Effector CD4-positive, alpha-beta T cell (primary cell): ENCODE data around the gene LCLAT1.

ENCODE experiments used
- DNase-seq: peaks from one replicate; pipeline ENCODE4 v3.0.0-alpha.2; 2020
- total RNA-seq: gene quantifications from one replicate; lab custom pipeline; 2026; lab: John Stamatoyannopoulos, UW

LCLAT1 gene
- total RNA-seq, result 22.9 reads per million, percentile 50 among the genes with 10 or more reads in this experiment

- DNase-seq, result peak; percentile 85
Measured at GRCh38 chr2:30447149-30448045, at the start of gene LCLAT1. TSS of gene LCLAT1 (plus strand) at chr2:30447246. CDS start at chr2:30525591, 78,345 bp downstream.

DNA sequence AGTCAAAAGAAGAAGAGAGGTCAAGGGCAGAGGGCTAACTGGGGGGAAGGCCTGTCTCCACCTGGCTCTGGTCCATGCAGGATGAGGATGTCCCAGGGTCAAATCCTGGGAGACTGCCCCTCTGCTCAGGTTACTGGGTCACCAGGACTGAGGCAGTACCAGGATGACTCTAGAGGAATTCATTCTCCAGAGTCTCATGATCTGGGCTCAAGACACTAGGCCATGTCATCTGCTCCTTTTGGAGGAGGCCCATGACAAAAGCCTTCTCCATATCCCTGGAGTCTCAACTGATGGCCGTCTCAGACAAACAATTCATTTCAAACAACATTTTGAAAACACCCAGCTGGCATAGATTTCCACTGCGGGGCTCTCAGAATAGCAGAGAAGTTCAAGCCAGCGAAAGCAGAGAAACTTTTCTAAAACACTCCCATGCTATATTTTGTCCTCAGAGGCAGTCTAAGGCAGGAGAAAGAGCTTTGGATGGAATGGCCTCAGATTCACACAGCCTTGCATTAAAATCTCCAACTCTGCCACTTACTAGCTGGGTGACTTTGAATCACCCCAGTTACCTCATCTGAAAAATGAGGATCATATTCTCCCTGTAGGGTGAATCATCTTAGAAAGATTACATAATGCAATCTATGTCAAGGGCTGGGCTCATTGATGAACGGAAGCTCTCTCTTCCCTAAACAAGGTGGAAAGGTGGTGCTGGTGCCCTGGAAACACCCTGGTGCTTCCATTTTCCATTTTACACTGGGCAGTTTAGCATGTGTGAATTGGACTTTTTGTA is 48.8 kb upstream of the LCLAT1 start:
- no peak for DNase-seq

- no peak for DNase-seq
Measured at GRCh38 chr2:30400151-30400954, 46.7 kb upstream of the LCLAT1 start.

DNA sequence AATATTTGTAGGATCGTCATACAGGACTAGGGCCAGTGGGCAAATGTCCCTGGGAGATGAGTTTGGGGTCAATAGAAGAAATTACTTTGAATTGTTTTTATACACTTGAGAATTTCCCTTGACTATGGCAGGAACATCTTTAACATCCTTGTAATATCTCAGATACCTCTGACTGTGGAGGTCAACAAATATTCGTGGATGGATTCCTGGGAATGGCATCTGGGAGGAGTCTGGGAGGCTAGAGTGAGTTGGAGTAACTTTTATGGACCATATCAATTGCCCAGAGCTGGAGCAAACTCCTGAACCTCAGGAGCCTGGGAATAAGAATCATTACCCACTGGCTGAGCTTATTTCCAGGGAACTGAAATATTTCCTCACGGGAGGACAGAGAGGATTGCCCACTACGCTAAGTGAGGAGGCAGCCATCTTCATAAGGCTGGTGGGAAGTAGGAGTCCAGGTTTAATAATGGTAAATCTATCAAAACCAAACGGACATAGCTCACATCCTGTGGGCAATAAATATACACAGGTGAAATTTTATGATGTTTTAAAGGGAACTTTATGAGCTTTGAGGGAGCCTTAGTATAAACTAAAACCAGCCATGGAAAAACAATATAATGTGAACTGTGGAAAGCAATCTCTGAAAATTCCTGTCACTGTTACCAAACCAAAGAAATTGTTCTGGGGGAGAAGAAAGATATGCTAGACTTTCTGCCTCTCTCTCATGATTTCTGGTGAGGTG is 44.4 kb upstream of the LCLAT1 start:
- DNase-seq, result no peak

GRCh38 chr2:30403592-30404312 is 43.3 kb upstream of the LCLAT1 start:
- no peak for DNase-seq

- DNase-seq, result no peak
Measured at GRCh38 chr2:30404319-30405259, 42.5 kb upstream of the LCLAT1 start.

DNA sequence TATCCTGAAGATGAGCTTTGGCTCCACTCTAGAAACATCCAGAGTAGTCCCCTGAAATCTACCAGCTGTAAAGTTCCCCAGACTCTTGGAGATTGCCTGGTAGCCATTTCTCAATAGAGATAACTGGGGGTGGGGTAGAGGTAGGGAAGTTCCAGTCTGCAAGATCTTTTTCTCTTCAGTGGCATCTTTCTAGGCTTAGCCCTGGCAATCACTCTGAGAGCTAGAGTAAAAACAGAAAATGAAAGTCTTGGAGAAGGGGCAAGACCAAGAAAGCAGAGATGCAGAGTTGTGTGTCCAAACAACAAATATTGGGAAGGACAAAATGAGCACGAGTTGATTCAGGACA is 41.8 kb upstream of the LCLAT1 start:
- DNase-seq, result no peak

GRCh38 chr2:30406853-30407252 is 40.2 kb upstream of the LCLAT1 start:
- no peak for DNase-seq

GRCh38 chr2:30408961-30409387 is 38.1 kb upstream of the LCLAT1 start:
- no peak for DNase-seq

DNA sequence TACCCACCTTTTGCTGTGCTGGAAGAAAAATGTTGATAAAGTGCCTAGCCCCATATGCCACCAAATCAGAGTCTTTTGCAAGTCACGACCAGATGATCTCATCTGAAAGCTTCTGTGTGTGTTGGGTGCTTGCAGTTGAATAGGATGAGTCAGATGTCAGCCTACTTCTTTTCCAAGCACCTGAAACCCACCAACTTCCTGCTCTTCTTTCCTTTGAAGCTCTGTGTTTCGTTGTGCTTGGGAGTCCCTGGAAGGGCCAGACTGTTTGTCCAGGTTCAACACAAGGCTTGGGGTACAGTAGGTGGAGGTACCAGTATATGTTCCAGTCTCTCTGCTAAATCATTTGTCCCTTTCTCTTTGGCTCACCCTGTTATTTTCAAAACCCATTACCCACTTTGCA is 36.8 kb upstream of the LCLAT1 start:
- no peak for DNase-seq

DNA sequence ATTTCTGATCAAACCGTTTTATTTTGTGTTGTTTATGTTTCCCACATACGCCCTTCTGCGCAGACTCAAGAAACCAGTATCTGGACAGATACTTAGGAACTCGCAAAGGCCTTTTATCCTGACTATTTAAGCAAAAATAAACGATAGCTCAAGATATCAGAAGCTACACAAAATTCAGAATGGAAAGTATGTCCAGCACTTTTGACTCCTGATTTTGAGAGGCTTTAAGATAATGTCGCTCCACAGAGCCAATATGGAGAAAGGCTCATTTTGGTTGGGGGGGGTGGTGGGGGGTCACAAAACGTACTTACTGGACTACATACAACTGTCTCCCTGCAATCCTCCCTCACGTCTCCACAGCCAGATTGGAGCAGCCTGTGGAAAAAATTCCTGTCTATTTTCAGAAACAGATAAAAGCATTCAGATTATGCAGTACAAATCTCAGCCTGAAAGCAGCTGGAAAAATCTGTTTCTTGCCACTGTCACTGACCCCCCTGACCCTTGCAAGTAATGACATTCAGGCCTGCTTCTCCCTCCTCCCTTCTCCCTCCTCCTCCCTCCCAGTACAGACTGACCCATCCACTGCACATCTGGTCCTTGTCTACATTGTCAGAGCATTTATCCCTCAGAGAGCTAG is 34.9 kb upstream of the LCLAT1 start:
- no peak for DNase-seq

DNA sequence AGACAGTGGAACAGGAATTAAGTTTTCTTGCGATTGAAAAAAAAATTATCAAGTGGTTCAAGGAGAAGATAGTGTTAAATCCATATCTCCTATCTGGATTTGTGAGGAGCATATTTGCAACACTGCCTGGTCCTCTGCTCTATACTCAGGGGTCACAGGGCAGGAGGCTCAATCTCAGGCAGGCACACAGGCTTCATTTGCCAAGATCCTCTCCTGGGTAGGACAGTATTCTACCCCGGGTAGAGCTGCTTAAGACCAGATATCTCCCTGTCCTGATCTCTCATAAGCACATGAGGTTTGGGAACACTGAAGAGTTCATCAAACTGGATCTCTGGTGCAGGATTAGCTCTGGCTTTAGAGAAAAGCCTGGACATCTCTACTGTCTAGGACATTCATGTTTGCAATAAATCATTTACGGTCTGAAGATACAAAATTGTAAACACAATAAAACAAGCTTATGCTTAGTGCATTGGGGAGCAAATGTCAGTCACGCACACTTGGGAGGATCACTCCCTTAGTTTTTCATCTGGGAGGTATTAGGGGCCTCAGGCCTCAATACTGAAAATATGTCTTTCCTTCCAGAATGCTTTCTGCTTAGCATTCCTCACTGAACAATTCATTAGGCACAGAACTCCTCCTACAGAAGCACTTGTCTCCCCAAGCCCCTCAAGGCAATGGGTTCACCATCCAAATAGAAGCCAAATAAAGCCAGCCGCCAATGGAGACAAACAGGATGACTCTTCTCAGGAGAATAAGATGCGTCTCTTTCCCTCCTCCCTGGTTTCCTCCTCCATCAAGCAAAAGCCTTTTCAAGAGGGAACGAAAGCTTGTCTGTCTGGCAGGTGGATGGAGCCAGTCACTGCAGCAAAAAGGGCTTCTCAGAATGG is 34.1 kb upstream of the LCLAT1 start:
- no peak for DNase-seq

GRCh38 chr2:30414961-30415360 is 32.1 kb upstream of the LCLAT1 start:
- no peak for DNase-seq

GRCh38 chr2:30417253-30417652 is 29.8 kb upstream of the LCLAT1 start:
- no peak for DNase-seq

GRCh38 chr2:30421026-30421603 is 25.9 kb upstream of the LCLAT1 start:
- DNase-seq, result no peak

- peak; percentile 8 for DNase-seq
Measured at GRCh38 chr2:30421604-30422443, 25.2 kb upstream of the LCLAT1 start.

DNA sequence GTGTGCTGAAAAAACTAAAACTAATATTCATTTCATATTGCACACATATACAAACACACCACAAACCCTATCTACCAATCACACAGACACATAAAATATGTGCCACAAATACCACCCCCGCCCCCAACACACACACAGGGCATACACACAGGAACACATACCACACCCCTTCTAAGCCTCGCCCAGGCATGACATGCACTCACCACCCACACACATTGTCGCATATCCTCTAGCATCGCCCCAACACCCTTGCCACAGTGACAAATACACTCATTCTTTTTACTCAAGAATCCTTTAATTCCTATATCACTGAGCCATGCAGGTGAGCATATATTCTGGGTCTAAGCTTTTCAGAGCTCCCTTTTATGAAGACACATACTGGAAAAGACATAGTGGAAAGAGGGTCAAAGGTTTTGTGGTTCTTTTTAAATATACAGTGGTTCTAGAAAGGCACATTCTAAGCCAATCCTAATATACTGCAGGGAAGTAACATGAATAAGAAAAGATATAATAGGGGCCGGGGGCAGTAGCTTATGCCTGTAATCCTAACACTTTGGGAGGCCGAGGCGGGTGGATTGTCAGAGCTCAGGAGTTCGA is 24.5 kb upstream of the LCLAT1 start:
- DNase-seq, result peak; percentile 56
